ENCODE results near the gene ACSL3.

Gene ACSL3

DNA sequence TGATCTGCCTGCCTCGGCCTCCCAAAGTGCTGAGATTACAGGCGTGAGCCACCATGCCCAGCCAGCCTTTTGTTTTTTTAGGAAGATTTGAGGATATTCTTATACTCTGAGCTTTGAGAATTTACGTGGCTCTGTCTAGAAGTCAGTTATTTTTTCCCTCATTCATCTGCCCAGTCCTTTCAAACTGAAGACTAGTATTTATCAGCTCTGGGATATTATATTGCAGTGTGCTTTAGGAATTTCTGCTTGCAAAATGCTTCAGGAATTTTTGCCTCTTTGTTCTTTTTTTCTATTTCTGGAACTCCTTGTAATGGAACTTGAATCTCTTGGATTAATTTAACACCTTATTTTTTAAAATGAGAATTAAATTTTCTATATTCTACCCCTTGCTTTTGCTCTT lies 22.6 kb downstream of the ACSL3 start:
- DNase-seq = peak; percentile 65

DNA sequence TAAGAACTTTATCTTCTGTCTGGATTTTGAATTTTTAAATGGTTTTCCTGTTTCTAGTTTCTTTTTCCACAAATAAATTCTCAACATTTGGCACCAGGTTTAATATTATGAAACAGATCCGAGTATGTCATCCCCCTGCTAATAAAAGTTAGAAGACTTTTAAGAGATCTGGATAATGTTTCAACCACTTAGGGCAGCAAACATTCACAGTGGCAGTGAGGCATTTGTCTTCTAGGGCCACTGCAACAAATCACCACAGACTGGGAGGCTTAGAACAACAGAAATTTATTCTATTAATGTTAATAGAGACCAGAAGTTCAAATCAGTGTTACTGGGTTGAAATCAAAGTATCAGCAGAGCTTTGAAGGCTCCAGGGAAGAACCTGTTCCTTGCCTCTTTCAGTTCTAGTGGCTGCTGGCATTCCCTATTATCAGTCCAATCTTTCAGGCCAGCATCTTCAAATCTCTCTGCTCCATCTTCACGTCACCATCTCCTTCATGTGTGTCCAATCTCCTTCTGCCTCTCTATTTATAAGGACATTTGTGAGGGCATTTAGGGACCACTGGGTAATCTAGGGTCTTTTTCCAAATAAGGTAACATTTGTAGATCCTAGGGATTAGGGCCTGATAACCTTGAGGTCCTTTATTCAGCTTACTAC lies 23.4 kb downstream of the ACSL3 start:
- no peak for DNase-seq

DNA sequence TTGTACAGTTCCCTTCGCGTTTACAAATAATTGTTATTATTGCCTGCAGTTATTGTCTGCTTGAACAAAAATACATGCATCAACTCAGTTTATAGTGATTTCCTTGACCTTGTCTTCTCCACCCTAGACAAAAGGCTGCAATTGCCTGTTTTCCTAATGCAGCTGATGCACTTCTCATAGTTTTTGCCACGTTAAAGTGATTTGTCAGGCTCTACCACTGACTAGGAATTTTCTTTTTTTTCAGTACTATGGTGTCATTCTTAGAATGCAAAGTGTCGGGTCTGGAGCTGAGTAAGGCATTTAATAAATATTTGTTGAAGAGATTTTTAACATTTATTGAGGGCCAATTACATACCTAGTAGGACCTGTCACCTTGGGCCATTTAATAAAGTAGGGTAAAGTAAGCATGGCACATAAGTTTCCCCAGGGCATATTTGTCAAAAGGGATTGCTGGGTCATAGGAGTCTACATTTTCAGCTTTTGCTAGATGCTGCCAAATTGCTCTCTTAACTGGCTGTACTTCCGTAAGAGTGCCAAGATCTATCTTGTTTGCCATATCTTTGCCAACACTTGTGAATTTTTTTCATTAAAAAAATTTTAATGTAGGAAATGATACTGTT lies 24.1 kb downstream of the ACSL3 start:
- peak; percentile 48 for DNase-seq

DNA sequence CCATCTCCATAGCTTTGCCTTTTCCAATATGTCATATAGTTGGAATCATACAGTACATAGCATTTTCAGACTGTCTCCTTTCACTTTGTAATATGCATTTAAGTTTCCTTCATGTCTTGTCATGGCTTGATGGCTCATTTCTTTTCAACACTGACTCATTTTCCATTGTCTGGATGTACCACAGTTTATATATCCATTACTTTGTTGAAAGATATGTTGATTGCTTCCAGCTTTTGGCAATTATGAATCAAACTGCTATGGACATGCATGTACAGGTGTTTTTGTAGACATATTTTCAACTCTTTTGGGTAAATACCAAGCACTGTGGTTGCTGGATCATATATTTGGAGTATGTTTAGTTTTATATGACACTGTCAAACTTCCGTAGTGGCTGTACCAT lies 26.3 kb downstream of the ACSL3 start:
- DNase-seq = peak; percentile 34

DNA sequence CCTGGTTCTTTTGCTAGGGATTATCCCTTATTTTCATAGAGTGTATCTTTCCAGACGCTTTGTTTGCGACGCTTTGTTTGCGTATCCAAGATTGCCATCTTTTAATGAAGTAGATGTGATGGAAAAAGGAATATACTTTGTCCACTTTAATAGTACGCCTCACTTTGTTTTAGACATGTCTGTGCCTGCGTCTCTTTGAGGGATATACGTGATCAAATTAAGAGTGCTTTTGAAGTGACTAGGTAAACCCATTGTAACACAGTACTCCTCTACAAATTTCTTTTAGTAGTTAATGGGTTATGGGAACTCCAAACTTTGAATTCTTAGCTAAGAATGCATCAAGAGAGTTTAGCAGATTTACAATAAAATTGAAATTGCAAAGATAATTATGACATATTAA lies 27.9 kb downstream of the ACSL3 start:
- no peak for DNase-seq

DNA sequence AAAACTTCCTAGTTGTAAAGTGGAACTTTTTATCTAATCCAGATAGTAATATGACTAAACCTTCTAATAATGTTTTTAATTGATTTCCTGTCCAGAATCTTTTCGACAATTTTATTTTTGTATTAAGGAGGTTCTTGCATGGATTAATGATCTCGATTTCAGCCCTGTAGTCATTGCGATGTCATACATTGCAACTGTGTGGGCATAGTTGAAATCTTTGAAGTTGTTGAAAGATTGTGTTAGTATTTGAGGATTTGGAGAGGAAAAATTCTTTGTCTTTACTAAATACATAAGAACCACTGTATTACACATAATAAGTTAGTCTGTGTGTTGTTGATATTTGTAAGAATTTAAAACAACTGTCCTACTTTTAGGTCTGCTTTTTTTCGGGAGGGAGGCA lies 31.1 kb downstream of the ACSL3 start:
- no peak for DNase-seq

DNA sequence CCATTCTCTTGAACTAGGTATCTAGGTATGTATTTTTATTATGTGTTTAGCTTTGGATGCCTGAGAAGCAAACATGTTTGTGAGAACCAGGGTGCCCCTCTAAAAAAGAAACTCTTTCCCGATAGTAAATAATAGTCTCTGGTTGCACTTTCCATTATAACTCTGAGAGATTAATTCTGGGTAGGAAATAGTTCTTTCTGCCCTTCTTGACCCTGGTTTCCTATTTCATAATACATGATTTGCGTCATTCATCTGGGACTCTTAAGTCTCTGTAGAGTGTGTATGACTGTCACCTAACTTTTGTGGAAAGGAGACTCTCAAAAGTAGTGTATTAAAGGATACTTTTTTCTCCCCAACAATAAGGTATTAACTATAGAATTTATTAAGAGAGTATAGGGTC lies 31.5 kb downstream of the ACSL3 start:
- no peak for DNase-seq

DNA sequence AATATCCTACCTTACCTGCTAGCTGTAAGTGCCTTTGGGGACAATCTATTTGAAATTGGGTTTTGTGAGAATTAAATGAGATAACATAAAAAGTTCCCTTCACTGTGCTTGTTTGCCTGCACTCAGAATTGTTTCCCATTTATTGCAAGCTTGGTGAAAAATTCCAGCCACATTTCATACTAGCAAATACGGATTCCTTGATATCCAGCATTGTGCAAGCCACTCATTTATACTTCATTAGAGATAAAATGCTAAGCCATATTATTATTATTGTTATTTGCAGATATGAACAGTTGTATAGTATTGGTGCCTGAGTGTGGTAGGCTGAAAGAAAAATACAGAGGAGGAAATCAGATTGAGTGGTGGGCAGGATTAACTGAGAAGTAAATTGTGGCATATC lies 31.9 kb downstream of the ACSL3 start:
- DNase-seq = no peak

DNA sequence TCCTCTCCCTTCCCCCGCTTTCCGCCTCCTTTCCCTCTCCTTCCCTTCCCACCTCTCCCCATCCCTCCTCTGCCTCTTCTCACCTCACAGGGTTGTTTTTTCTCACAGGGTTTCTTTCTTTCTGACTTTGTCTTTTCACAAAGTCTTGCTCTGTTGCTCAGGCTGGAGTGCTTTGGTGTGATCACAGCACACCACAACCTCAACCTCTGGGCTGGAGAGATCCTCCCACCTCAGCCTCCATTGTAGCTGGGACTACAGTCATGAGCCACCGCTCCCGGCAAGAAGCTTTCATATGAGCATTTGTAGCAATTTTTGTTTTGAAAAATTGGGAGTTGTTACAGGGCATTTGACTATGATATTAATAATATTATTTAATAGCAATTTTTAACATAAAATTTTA lies 32.9 kb downstream of the ACSL3 start:
- DNase-seq = no peak

DNA sequence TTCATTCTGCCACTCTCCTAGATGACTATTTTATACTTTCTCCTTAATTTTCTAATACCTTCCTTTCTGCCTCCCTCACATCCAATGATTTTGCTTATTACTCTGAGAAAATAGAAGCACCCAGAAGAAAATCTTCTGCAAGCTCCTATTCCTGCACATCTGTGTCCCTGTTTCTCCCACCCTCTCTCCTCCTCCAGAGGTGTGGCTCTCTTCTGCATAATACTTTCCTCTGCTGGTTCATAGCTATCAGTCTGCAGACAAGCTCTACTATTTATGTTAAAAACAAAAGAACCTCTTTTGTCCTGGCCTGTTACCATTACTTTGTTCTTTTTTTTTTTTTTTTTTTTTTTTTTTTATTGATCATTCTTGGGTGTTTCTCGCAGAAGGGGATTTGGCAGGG lies 34.3 kb downstream of the ACSL3 start:
- no peak for DNase-seq

DNA sequence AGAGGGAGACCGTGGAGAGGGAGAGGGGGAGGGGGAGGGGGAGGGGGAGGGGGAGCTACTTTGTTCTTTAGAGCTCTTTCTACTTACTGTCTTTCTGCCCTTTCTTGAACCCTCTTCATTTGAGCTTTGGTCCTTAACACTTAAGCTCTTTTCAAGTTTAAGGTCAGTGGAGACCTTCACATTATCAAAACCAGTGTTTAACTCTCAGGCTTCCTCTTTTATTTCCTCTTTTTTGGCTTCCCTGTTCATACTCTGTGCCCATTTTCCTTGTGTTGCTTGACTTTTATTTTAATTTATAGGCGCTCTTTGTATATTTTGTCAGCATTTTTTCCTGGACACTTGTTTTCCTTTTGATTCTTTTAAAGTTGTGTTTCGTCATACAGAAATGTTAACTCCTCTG lies 37.1 kb downstream of the ACSL3 start:
- no peak for DNase-seq

DNA sequence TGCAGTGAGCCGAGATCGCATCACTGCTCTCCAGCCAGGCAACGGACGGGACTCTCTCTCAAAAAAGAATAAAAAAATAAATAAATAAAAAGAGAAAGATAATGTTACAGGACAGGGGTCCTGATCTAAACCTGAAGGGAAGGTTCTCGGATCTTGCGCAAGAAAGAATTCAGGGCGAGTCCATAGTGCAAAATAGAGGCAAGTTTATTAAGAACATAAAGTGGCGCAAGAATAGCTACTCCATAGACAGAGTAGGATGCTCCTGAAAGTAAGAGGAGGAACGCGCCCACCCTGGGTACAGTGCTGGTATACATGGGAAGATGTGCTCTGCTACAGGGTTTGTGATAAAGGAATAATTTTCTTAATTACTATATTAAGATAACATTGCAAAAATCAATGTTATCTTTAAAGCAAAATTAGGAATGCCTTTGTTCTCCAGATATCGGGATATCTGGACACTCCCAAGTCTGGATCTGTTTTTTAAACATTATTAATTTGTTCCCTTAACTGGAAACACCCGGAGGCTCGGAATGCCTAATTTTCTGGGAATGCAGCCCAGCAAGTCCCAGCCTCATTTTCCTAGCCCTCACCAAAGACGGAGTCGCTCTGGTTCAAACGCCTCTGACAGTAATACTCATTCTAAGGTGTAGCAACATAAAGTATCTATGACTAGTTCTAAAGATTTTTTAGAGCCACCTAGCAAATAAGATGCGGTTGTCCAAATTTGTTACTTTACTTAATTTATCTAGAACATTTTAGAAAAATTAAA lies 38.8 kb downstream of the ACSL3 start:
- no peak for DNase-seq

DNA sequence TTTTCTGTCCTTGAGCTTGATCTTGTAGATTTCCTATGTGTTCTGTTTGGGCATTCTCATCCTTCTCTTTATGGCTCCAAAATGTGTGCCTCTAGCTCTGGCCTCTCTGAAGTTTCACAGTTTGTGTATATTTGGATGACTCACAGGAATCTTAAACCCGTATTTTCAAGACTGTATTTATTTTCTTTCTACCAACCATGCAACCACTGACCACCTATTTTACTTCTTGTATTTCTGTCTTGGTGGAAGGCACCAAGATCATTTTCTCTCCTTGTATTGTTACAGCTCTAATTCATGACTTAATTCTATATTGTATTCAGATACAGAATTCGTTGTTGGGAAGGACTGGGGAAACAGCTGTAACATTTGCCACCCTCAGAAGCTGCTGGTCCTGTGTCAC lies 39.5 kb downstream of the ACSL3 start:
- DNase-seq = peak; percentile 55

DNA sequence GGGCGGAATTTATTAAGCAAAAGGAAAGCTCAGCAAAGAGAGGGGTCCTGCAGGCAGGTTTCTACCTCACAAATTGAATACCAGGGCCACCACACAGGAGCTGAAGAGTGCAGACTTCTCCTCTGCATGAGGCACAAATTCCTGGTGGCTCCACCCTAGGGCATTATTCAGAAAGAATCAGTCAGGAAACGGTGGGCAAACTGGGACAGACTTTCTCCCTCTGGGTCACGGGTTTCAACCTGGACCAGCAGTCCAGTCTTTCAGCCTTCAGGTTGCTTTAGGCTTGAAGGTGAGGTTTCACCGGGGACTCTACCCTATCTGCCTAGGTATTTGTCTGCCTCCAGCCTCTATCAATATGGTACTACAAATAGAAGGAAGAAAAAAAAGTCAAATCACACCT lies 41.8 kb downstream of the ACSL3 start:
- no peak for DNase-seq

DNA sequence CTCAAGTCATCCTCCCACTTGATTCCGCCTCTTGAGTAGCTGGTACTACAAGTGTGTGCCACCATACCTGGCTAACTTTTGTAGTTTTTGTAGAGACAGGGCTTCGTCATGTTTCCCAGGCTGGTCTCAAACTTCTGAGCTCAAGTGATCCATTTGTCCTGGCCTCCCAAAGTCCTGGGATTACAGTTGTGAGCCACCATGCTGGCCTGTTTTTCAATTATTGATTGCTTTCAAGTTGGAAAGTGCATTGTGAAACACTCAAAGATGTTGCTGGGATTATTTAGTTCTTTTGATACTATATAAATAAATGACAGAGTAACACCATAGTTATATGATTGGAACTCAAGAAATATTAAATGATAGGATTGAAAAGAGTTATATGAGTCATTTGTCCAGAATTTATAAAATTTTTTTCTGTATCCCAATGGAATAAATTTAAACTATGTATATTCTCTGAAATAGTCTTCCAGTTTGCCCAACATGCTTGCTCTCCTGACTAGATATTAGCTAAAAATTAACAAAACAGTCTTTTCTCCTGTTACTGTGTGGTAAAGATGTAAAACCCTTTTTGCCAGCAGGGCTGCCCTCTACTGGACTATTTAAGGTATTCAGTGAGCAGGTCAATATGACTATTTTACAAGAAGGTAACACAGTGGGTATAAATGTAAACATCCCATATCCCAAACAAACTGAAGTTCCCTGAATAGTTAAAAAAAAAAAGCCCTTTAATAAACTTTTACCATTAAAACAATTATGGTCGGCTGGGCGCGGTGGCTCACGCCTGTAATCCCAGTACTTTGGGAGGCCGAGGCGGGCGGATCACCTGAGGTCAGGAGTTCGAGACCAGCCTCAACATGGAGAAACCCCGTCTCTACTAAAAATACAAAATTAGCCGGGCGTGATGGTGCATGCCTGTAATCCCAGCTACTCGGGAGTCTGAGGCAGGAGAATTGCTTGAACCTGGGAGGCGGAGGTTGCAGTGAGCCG lies 42.7 kb downstream of the ACSL3 start:
- DNase-seq = peak; percentile 70

DNA sequence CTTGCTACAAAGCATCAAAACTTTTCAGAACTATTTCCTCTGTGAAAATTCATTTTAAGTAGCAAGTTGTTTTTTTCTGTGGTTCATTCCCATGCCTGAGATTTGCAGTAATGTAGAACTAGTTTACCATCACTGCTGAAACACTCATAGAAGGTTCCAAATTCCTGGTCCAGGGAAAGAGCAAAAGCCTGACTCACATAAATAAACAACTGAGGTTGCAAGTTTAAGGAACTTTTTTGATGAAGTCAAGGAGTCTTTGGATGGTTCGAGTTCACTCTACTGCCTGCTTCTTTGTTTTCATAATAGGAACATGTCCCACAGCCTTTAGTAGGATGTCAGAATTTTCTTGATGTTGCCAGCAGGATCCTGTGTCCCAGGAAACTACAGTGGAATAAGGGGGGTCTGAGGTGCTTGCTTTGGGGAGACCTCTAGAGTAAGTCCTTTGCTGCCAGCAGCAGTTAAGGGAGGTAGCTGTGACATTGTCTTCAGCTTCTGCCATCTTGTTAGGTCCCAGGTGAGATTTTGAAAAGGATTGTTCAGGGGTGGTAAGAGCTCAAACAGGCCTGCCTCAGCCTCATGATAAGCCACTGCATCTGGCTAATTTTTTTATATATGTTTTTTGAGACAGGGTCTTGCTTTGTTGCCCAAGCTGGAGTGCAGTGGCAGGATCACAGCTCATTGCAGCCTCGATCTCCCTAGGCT lies 43.9 kb downstream of the ACSL3 start:
- DNase-seq = peak; percentile 94

DNA sequence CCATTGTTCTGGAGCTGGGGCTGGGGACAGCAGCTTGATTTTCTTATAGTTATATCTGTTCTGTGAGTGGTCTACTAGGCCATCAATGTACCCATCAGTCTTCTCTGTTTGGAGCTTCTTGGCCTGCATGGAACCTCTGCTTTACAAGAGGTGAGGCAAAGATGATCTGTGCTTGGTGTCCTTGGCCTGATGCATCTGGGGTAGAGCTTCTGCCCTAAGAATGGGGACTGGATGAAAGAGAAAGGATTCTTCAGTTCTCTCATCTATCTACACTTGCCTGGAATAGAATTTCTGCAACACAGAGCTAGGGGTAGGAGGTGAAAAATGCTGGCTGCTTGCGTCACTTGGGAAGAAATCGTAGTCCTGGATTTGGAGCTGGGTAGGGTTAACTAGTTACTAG lies 46.2 kb downstream of the ACSL3 start:
- no peak for DNase-seq

DNA sequence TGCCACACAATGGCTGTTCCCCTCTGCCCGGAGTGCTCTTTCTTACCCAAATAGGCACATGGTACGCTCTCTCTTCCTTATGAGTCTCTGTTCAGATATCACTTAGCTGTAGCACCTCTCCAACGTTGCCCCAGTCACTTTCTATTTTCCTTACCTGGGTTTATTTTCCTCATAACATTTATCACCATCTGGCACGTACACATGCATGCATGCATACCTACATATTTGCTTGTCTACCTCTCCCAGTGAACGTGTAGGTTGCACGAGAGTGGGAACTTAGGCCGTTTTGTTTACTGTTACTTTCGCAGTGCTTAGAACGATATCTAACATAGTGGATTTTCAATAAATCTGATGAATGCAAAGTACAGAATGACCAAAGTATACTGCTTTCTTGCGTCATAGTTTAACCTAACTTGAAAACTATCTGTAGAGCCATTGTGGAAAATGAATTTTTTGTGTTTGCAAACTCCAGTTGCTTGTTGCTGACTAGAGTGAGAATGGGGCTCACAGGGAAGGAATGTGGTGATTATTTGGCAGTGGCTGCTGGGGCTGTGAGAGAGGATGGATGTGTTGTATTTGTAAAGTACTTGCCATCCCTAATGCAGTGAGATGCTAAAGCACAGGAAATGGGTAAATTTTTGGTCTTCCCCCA lies 47.1 kb downstream of the ACSL3 start:
- DNase-seq = peak; percentile 47

DNA sequence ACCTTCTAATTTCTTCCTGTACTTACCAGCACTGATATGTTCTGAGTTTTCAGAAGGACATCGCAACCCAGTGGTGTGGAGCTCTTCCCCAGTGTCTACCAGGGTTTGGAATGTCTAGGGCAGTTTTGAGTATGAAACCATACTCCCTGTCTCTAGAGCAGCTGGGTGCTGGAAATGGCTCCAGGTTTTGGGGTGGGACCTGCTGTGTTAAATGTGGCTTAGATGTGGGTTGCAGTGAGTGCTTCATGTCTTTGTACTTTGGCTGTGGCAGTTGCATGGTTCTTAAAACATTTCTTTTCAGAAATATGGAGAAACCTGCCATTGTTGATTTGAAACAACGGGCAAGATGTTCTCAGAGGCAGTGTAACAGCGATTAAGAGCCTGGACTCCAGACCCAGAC lies 48.5 kb downstream of the ACSL3 start:
- DNase-seq = no peak

DNA sequence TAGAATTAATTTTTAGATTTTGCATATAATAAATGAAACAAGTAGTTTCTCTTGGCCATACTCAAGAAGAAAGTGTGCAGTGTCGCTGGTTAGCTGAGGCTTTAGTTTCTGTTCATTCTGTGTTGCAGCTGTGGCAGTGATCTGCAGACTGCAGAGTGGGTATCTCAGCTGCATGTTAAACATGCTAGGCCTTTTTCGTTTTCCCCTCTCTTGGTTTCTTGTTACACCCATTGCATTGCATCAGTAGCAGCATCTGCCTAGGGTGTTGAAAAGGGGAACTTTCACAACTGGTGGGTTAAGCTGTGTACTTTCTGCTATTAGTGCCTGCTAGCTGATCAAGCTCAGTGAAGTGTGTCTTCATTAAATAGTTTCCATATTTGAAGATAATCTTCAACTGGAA lies 51.3 kb downstream of the ACSL3 start:
- no peak for DNase-seq

DNA sequence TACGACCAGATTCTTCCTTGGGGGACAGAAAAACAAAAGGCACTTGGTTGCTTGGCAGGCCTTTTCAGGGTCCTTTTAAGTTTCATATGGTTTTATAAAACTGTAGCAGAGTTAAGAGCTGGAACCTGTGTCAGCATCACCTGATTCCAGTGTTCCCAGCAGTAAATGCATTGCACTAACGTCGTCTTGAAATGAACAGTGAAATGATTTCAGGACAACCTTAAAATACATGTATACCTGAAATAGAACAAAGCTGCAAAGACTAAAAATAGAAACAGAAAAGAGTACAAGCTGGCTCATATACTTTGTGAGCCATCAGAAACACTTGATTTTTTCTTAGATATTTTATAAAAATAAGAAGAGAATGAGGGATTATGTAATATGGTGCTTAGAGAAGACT lies 51.9 kb downstream of the ACSL3 start:
- DNase-seq = no peak
